ENCODE results near the gene PCDHB16. TPM values are rescaled to one million over a fixed set of nuclear protein-coding genes. Genes with fewer than 3 reads are reported as not detected.
"Not testable (repeated sequence)": the region's sequence is repeated elsewhere in the genome, so short reads cannot be mapped to it uniquely, and the experiment has no call there.

PCDHB16 gene
- polyA plus RNA-seq, 1 donor from 2014 or later, result 2.8 TPM

DNA sequence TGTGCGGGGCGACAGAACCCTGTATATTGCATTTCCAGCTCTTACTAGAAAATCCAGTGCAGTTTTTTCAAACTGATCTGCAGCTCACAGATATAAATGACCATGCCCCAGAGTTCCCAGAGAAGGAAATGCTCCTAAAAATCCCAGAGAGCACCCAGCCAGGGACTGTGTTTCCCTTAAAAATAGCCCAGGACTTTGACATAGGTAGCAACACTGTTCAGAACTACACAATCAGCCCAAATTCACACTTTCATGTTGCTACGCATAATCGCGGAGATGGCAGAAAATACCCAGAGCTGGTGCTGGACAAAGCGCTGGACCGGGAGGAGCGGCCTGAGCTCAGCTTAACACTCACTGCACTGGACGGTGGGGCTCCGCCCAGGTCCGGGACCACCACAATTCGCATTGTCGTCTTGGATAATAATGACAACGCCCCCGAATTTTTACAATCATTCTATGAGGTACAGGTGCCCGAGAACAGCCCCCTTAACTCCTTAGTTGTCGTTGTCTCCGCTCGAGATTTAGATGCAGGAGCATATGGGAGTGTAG lies 46.4 kb upstream of the PCDHB16 start:
- Histone ChIP-seq H3K27ac (ENCODE audit: low read length) (no peak overlapping the region), H3K9me3 (ENCODE audit: low read length) (peaks cover 42% of the 10 kb centered on the region), H3K36me3 (ENCODE audit: insufficient read depth, low read length) (peaks cover 13% of the 10 kb centered on the region), H4K20me1 (ENCODE audit: insufficient read depth) (no peaks in the 10 kb centered on the region), H3K27me3 (ENCODE audit: insufficient read depth, low read depth, low read length) (no peaks in the 10 kb centered on the region), H3K79me2 (replicated peaks; ENCODE audit: insufficient read depth, low read length) (no peaks in the 10 kb centered on the region), H3K9me2 (ENCODE audit: insufficient read depth, low read length) (no peaks in the 10 kb centered on the region), H3K9ac (ENCODE audit: low read length) (no peak overlapping the region), H3K4me3 (ENCODE audit: low read length) (peak overlapping the region; percentile 6), H3K4me2 (ENCODE audit: low read length) (no peak overlapping the region), H2AFZ (ENCODE audit: low read depth, low read length) (no peak overlapping the region), H3F3A (ENCODE audit: insufficient read depth, low read length, poor library complexity, severe bottlenecking) (no peaks in the 10 kb centered on the region)
- TF ChIP-seq EZH2 (IDR thresholded peaks at IDR 0.05; ENCODE audit: borderline replicate concordance, insufficient read depth, low read length, poor library complexity, severe bottlenecking) (no peak), SMC3 (conservative IDR thresholded peaks at IDR 0.05; ENCODE audit: poor library complexity) (no peak)

DNA sequence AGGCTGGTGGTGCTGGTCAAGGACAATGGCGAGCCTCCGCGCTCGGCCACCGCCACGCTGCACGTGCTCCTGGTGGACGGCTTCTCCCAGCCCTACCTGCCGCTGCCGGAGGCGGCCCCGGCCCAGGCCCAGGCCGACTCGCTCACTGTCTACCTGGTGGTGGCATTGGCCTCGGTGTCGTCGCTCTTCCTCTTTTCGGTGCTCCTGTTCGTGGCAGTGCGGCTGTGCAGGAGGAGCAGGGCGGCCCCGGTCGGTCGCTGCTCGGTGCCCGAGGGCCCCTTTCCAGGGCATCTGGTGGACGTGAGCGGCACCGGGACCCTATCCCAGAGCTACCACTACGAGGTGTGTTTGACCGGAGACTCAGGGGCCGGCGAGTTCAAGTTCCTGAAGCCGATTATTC lies 44.8 kb upstream of the PCDHB16 start:
- not testable (repeated sequence) for H3K4me3 ChIP-seq (ENCODE audit: low read length); H2AFZ ChIP-seq (ENCODE audit: low read depth, low read length); H3K9ac ChIP-seq (ENCODE audit: low read length); H3K27me3 ChIP-seq (ENCODE audit: insufficient read depth, low read depth, low read length); H3K4me2 ChIP-seq (ENCODE audit: low read length); H3K79me2 ChIP-seq (replicated peaks; ENCODE audit: insufficient read depth, low read length); H3K9me2 ChIP-seq (ENCODE audit: insufficient read depth, low read length); H3F3A ChIP-seq (ENCODE audit: insufficient read depth, low read length, poor library complexity, severe bottlenecking); H4K20me1 ChIP-seq (ENCODE audit: insufficient read depth); H3K27ac ChIP-seq (ENCODE audit: low read length)
- H3K36me3 ChIP-seq (ENCODE audit: insufficient read depth, low read length), result peaks cover 11% of the 10 kb centered on the region
- peaks cover 39% of the 10 kb centered on the region for H3K9me3 ChIP-seq (ENCODE audit: low read length)

DNA sequence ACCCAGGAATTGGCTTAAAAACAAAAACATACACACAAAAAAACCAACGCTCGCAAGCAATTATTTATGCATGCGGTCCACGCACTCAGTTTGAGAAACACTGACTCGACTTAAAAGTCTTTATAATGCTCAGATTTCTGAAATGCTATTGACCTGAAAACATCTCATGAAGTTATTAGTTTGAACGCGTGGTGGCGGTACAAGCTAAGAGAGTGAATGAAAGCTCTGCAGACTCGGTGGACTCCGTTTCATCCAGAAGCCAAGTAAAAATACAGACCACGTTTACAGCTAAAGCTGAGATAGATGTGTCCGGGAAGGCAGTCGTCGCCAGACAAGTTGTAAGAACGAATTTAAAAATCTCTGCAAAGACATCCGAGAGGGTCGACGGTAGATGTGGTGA lies 32.4 kb upstream of the PCDHB16 start, which contains the start of gene PCDHB6:
PCDHB6 (plus strand) TSS at position 246 of the 400 bp plus-strand sequence. CDS start 201 bp downstream, outside the sequence.
- TF ChIP-seq, protein P1, sequence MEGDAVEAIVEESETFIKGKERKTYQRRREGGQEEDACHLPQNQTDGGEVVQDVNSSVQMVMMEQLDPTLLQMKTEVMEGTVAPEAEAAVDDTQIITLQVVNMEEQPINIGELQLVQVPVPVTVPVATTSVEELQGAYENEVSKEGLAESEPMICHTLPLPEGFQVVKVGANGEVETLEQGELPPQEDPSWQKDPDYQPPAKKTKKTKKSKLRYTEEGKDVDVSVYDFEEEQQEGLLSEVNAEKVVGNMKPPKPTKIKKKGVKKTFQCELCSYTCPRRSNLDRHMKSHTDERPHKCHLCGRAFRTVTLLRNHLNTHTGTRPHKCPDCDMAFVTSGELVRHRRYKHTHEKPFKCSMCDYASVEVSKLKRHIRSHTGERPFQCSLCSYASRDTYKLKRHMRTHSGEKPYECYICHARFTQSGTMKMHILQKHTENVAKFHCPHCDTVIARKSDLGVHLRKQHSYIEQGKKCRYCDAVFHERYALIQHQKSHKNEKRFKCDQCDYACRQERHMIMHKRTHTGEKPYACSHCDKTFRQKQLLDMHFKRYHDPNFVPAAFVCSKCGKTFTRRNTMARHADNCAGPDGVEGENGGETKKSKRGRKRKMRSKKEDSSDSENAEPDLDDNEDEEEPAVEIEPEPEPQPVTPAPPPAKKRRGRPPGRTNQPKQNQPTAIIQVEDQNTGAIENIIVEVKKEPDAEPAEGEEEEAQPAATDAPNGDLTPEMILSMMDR (IDR thresholded peaks at IDR 0.05; ENCODE audit: poor library complexity, severe bottlenecking), result no peak
- no peak for TF ChIP-seq RAD21 (conservative IDR thresholded peaks at IDR 0.05)
- TF ChIP-seq EP300 (conservative IDR thresholded peaks at IDR 0.05; ENCODE audit: poor library complexity, severe bottlenecking), result no peak
- H3K79me2 ChIP-seq (replicated peaks; ENCODE audit: insufficient read depth, low read length), result no peaks in the 10 kb centered on the region
- H3K27me3 ChIP-seq (ENCODE audit: insufficient read depth, low read depth, low read length), result no peaks in the 10 kb centered on the region
- H3K36me3 ChIP-seq (ENCODE audit: insufficient read depth, low read length), result peaks cover 11% of the 10 kb centered on the region
- H3K4me2 ChIP-seq (ENCODE audit: low read length), result no peak within 1 kb of the TSS
- no peaks in the 10 kb centered on the region for H4K20me1 ChIP-seq (ENCODE audit: insufficient read depth)
- no peak within 1 kb of the TSS for H3K27ac ChIP-seq (ENCODE audit: low read length)
- no peak within 1 kb of the TSS for H3K9ac ChIP-seq (ENCODE audit: low read length)
- no peaks in the 10 kb centered on the region for H3F3A ChIP-seq (ENCODE audit: insufficient read depth, low read length, poor library complexity, severe bottlenecking)
- no peak within 1 kb of the TSS for H2AFZ ChIP-seq (ENCODE audit: low read depth, low read length)
- no peak within 1 kb of the TSS for H3K4me3 ChIP-seq (ENCODE audit: low read length)
- H3K9me2 ChIP-seq (ENCODE audit: insufficient read depth, low read length), result no peaks in the 10 kb centered on the region
- H3K9me3 ChIP-seq (ENCODE audit: low read length), result peaks cover 14% of the 10 kb centered on the region

DNA sequence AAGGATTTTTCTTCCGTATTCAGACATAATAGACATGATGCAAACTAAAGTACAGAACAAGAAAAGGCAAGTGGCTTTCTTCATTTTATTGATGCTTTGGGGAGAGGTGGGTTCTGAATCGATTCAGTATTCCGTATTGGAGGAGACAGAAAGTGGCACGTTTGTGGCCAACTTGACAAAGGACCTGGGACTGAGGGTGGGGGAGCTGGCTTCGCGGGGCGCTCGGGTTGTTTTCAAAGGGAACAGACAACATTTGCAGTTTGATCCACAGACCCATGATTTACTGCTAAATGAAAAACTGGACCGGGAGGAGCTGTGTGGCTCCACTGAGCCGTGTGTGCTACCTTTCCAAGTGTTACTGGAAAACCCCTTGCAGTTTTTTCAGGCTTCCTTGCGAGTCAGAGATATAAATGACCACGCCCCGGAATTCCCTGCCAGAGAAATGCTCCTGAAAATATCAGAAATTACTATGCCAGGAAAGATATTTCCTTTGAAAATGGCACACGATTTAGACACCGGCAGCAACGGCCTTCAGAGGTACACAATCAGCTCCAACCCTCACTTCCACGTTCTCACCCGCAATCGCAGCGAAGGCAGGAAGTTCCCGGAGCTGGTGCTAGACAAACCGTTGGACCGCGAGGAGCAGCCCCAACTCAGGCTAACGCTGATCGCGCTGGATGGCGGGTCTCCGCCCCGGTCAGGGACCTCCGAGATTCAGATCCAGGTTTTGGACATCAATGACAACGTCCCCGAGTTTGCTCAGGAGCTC lies 31.8 kb upstream of the PCDHB16 start:
- H3K27me3 ChIP-seq (ENCODE audit: insufficient read depth, low read depth, low read length), result no peaks in the 10 kb centered on the region
- no peaks in the 10 kb centered on the region for H3K9me2 ChIP-seq (ENCODE audit: insufficient read depth, low read length)
- TF ChIP-seq EP300 (conservative IDR thresholded peaks at IDR 0.05; ENCODE audit: poor library complexity, severe bottlenecking) (no peak), RAD21 (conservative IDR thresholded peaks at IDR 0.05) (no peak), MXI1 (conservative IDR thresholded peaks at IDR 0.05; ENCODE audit: poor library complexity, severe bottlenecking) (no peak), POLR2AphosphoS5 (IDR thresholded peaks at IDR 0.05) (no peak)
- TF ChIP-seq, protein P1 (IDR thresholded peaks at IDR 0.05; ENCODE audit: poor library complexity, severe bottlenecking), result no peak
- H3K9me3 ChIP-seq (ENCODE audit: low read length), result peaks cover 15% of the 10 kb centered on the region
- H2AFZ ChIP-seq (ENCODE audit: low read depth, low read length), result no peak overlapping the region
- no peak overlapping the region for H3K4me2 ChIP-seq (ENCODE audit: low read length)
- no peak overlapping the region for H3K27ac ChIP-seq (ENCODE audit: low read length)
- no peaks in the 10 kb centered on the region for H4K20me1 ChIP-seq (ENCODE audit: insufficient read depth)
- no peak overlapping the region for H3K4me3 ChIP-seq (ENCODE audit: low read length)
- H3F3A ChIP-seq (ENCODE audit: insufficient read depth, low read length, poor library complexity, severe bottlenecking), result no peaks in the 10 kb centered on the region
- H3K9ac ChIP-seq (ENCODE audit: low read length), result no peak overlapping the region
- no peaks in the 10 kb centered on the region for H3K79me2 ChIP-seq (replicated peaks; ENCODE audit: insufficient read depth, low read length)
- H3K36me3 ChIP-seq (ENCODE audit: insufficient read depth, low read length), result peaks cover 11% of the 10 kb centered on the region

All from neural cell (in vitro differentiated cells).